Liver (tissue), 9 donors: Measurements from ENCODE around the gene CD276. TPM values are rescaled to one million over a fixed set of nuclear protein-coding genes. Genes with fewer than 3 reads are reported as not detected.

Experiments used
- DNase-seq: peaks from one replicate; pipeline ENCODE4 v3.0.0-alpha.2; 2017; ENCODE audit warnings: low spot score
- H3K27ac ChIP-seq, 2 donors: one replicate each; pipeline ENCODE4 v1.7.0; 2013; ENCODE audit warnings: inconsistent platforms in 2 of 2, low read length in 2 of 2, control low read depth in 1 of 2, low read depth in 1 of 2, mild to moderate bottlenecking in 1 of 2
- H3K27me3 ChIP-seq, 4 donors: one replicate each; pipeline versions ENCODE4 v1.6.1 to v1.7.0; 2013; ENCODE audit warnings: low read length in 3 of 4, inconsistent platforms in 1 of 4, mild to moderate bottlenecking in 1 of 4, moderate library complexity in 1 of 4; ENCODE audit not compliant: control insufficient read depth in 4 of 4, insufficient read depth in 4 of 4
- H3K36me3 ChIP-seq, 4 donors: one replicate each; pipeline versions ENCODE4 v1.6.1 to v1.7.0; 2013; ENCODE audit warnings: low read length in 3 of 4, mild to moderate bottlenecking in 3 of 4, low read depth in 1 of 4, moderate library complexity in 1 of 4; ENCODE audit not compliant: control insufficient read depth in 4 of 4, insufficient read depth in 3 of 4
- H3K4me1 ChIP-seq, 4 donors: one replicate each; pipeline versions ENCODE4 v1.6.1 to v1.7.0; 2013; ENCODE audit warnings: low read length in 3 of 4, mild to moderate bottlenecking in 3 of 4, moderate library complexity in 1 of 4; ENCODE audit not compliant: control insufficient read depth in 4 of 4, insufficient read depth in 4 of 4
- H3K4me3 ChIP-seq, 3 donors: one replicate each; pipeline versions ENCODE4 v1.6.1 to v1.7.0; 2013; ENCODE audit warnings: low read length in 3 of 3, control low read depth in 1 of 3, low read depth in 1 of 3, mild to moderate bottlenecking in 1 of 3
- H3K9ac ChIP-seq, 2 donors: one replicate each; pipeline ENCODE4 v1.7.0; 2013; ENCODE audit warnings: low read length in 2 of 2, mild to moderate bottlenecking in 2 of 2, moderate library complexity in 2 of 2, control low read depth in 1 of 2, low read depth in 1 of 2
- H3K9me3 ChIP-seq, 4 donors: one replicate each; pipeline versions ENCODE4 v1.6.1 to v1.7.0; 2013; ENCODE audit warnings: low read length in 3 of 4; ENCODE audit not compliant: control insufficient read depth in 4 of 4
- EGR1 ChIP-seq, 2 donors: IDR thresholded peaks; 2 replicates each; pipeline ENCODE4 v1.6.1; 2016 to 2018; ENCODE audit warnings: antibody characterized with exemption in 2 of 2, low read depth in 2 of 2
- FOXA1 ChIP-seq: IDR thresholded peaks from 2 replicates; pipeline ENCODE4 v1.6.1; 2016; ENCODE audit warnings: antibody characterized with exemption
- FOXA2 ChIP-seq: IDR thresholded peaks from 2 replicates; pipeline ENCODE4 v1.6.1; 2016; ENCODE audit warnings: antibody characterized with exemption
- GABPA ChIP-seq, 2 donors: IDR thresholded peaks in 1 of 2; conservative IDR thresholded peaks in 1 of 2; 2 replicates each; pipeline ENCODE4 v1.6.1; 2016; ENCODE audit warnings: antibody characterized with exemption in 2 of 2, mild to moderate bottlenecking in 1 of 2, moderate library complexity in 1 of 2
- HNF4A ChIP-seq, 2 donors: conservative IDR thresholded peaks; 2 replicates each; pipeline ENCODE4 v1.6.1; 2016; ENCODE audit warnings: antibody characterized with exemption in 2 of 2, mild to moderate bottlenecking in 2 of 2
- HNF4G ChIP-seq: IDR thresholded peaks from 2 replicates; pipeline ENCODE4 v1.6.1; 2016; ENCODE audit warnings: antibody characterized with exemption
- JUND ChIP-seq, 2 donors: IDR thresholded peaks; 2 replicates each; pipeline ENCODE4 v1.6.1; 2016; ENCODE audit warnings: antibody characterized with exemption in 2 of 2
- NR2F2 ChIP-seq: IDR thresholded peaks from 2 replicates; pipeline ENCODE4 v1.6.1; 2016; ENCODE audit warnings: antibody characterized with exemption
- RAD21 ChIP-seq, 2 donors: IDR thresholded peaks; 2 replicates each; pipeline ENCODE4 v1.6.1; 2016; ENCODE audit warnings: antibody characterized with exemption in 2 of 2, mild to moderate bottlenecking in 2 of 2
- RXRA ChIP-seq, 2 donors: IDR thresholded peaks; 2 replicates each; pipeline ENCODE4 v1.6.1; 2017 to 2018; ENCODE audit warnings: antibody characterized with exemption in 2 of 2, mild to moderate bottlenecking in 1 of 2
- SP1 ChIP-seq: IDR thresholded peaks from 2 replicates; pipeline ENCODE4 v1.6.1; 2018; ENCODE audit warnings: antibody characterized with exemption, mild to moderate bottlenecking
- TAF1 ChIP-seq: conservative IDR thresholded peaks from 2 replicates; pipeline ENCODE4 v1.6.1; 2016; ENCODE audit warnings: antibody characterized with exemption, mild to moderate bottlenecking
- YY1 ChIP-seq: IDR thresholded peaks from 2 replicates; pipeline ENCODE4 v1.6.1; 2016; ENCODE audit warnings: antibody characterized with exemption, mild to moderate bottlenecking
- WGBS: extraction: QIAGEN DNeasy Blood & Tissue Kit; methylation state at CpG from one replicate; pipeline ENCODE4 v1.1.7; 2013; 5-methylcytosine and 5-hydroxymethylcytosine counted together
- polyA plus RNA-seq, 2 donors: library from polyadenylated mRNA; stranded (reverse) in 1 of 2; unstranded in 1 of 2; fragments of 200-250 nt in 1 of 2; fragments of >200 nt in 1 of 2; fragmentation: Nextera tagmentation in 1 of 2; extraction: Ambion mirVana in 1 of 2; gene quantifications; one replicate each; pipeline versions ENCODE4 v1.2.1 to v1.2.3, GENCODE V29; 2013 to 2015
- total RNA-seq, 2 donors: library from RNA; depleted of rRNA; stranded (reverse); fragments of >200 nt; gene quantifications; one replicate each; pipeline ENCODE4 v1.2.3, GENCODE V29; 2014
- TF ChIP-seq, protein P1 (sequence below): fragments of 150-350 bp; IDR thresholded peaks from 2 replicates; pipeline ENCODE4 v1.5.1; 2017; ENCODE audit warnings: improper control_type of control experiment, low read depth, low read length; ENCODE audit not compliant: missing input control
- TF ChIP-seq, protein P2 (sequence below): IDR thresholded peaks from 2 replicates; pipeline ENCODE4 v1.6.1; 2016; ENCODE audit warnings: antibody characterized with exemption
- TF ChIP-seq, protein P3 (sequence below): IDR thresholded peaks from 2 replicates; pipeline ENCODE4 v1.6.1; 2016; ENCODE audit warnings: antibody characterized with exemption, mild to moderate bottlenecking
- TF ChIP-seq, protein P4 (sequence below): IDR thresholded peaks from 2 replicates; pipeline ENCODE4 v1.6.1; 2016; ENCODE audit warnings: antibody characterized with exemption
- TF ChIP-seq, protein P5 (sequence below): IDR thresholded peaks from 2 replicates; pipeline ENCODE4 v1.6.1; 2016; ENCODE audit warnings: antibody characterized with exemption
- donor health status: healthy.
- donor health status: healthy.
- donor health status: healthy.
- donor health status: healthy.
- donor health status: healthy.

Gene CD276
- total and polyA plus RNA-seq, 4 donors: 12.9 to 37.9 (median 25.1) TPM

DNA sequence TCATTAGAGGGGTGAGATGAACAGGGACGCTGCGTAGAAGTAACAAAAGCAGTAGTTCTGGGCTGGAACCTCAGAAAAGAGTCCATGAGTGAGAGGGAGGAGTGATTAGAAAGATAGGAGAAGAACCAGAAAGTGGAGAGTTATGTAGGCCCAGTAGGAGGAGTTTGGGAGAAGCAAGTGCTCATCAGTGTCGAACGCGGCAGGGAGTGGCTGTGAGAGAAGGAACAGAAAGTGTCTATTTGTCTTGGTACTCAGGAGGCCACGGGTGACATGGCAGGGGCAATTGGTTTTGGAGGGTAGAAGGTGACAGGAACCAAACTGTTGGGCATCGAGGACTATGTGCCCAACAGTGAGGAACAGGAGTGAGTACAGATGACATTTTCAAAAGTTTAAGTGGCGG lies 70.3 kb downstream of the CD276 start:
- TF ChIP-seq EGR1 (IDR thresholded peaks at IDR 0.05; ENCODE audit: low read depth in 2 of 2) (no peak), YY1 (no peak), SP1 (no peak), TAF1 (no peak), JUND (IDR thresholded peaks at IDR 0.05) (no peak), HNF4A (conservative IDR thresholded peaks at IDR 0.05) (no peak), RAD21 (IDR thresholded peaks at IDR 0.05) (no peak), RXRA (IDR thresholded peaks at IDR 0.05) (no peak), FOXA2 (no peak), FOXA1 (no peak), NR2F2 (no peak)
- TF ChIP-seq, protein P1, sequence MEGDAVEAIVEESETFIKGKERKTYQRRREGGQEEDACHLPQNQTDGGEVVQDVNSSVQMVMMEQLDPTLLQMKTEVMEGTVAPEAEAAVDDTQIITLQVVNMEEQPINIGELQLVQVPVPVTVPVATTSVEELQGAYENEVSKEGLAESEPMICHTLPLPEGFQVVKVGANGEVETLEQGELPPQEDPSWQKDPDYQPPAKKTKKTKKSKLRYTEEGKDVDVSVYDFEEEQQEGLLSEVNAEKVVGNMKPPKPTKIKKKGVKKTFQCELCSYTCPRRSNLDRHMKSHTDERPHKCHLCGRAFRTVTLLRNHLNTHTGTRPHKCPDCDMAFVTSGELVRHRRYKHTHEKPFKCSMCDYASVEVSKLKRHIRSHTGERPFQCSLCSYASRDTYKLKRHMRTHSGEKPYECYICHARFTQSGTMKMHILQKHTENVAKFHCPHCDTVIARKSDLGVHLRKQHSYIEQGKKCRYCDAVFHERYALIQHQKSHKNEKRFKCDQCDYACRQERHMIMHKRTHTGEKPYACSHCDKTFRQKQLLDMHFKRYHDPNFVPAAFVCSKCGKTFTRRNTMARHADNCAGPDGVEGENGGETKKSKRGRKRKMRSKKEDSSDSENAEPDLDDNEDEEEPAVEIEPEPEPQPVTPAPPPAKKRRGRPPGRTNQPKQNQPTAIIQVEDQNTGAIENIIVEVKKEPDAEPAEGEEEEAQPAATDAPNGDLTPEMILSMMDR: no peak
- TF ChIP-seq, protein P2, sequence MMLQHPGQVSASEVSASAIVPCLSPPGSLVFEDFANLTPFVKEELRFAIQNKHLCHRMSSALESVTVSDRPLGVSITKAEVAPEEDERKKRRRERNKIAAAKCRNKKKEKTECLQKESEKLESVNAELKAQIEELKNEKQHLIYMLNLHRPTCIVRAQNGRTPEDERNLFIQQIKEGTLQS: no peak
- TF ChIP-seq, protein P3, sequence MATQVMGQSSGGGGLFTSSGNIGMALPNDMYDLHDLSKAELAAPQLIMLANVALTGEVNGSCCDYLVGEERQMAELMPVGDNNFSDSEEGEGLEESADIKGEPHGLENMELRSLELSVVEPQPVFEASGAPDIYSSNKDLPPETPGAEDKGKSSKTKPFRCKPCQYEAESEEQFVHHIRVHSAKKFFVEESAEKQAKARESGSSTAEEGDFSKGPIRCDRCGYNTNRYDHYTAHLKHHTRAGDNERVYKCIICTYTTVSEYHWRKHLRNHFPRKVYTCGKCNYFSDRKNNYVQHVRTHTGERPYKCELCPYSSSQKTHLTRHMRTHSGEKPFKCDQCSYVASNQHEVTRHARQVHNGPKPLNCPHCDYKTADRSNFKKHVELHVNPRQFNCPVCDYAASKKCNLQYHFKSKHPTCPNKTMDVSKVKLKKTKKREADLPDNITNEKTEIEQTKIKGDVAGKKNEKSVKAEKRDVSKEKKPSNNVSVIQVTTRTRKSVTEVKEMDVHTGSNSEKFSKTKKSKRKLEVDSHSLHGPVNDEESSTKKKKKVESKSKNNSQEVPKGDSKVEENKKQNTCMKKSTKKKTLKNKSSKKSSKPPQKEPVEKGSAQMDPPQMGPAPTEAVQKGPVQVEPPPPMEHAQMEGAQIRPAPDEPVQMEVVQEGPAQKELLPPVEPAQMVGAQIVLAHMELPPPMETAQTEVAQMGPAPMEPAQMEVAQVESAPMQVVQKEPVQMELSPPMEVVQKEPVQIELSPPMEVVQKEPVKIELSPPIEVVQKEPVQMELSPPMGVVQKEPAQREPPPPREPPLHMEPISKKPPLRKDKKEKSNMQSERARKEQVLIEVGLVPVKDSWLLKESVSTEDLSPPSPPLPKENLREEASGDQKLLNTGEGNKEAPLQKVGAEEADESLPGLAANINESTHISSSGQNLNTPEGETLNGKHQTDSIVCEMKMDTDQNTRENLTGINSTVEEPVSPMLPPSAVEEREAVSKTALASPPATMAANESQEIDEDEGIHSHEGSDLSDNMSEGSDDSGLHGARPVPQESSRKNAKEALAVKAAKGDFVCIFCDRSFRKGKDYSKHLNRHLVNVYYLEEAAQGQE: no peak
- 79% methylated on average over 8 of the region's 8 CpGs for WGBS
- no peak overlapping the region for H3K9ac ChIP-seq
- H3K4me3 ChIP-seq: no peak overlapping the region
- no peak for DNase-seq
- peaks cover 4 to 9% (median 4%) of the 10 kb centered on the region in 4 donors for H3K4me1 ChIP-seq
- no peaks in the 10 kb centered on the region for H3K36me3 ChIP-seq
- no peak overlapping the region for H3K27ac ChIP-seq
- no peaks in the 10 kb centered on the region for H3K9me3 ChIP-seq
- peaks cover 0 to 7% (median 6%) of the 10 kb centered on the region in 4 donors for H3K27me3 ChIP-seq

DNA sequence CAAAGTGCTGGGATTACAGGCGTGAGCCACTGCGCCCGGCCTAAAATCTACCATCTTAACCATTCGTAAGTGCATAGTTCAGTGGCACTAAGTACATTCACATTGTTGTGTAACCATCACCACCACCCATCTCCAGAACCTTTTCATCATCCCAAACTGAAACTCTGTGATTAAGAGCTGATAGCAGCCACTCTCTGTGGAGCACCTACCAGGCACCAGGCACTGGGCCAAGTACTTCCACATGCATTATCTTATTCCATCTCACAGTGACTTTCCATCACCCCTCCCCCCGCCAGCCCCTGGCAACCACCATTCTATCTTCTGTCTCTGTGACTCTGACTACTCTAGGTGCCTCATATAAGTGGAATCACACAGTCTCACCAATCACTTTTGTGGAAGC lies 71.3 kb downstream of the CD276 start:
- WGBS: 85% methylated on average over 5 of the region's 5 CpGs
- Histone ChIP-seq H3K9me3 (no peaks in the 10 kb centered on the region), H3K9ac (no peak overlapping the region), H3K27ac (no peak overlapping the region), H3K4me3 (no peak overlapping the region), H3K4me1 (peaks cover 4 to 9% (median 4%) of the 10 kb centered on the region in 4 donors), H3K36me3 (no peaks in the 10 kb centered on the region), H3K27me3 (peaks cover 0 to 11% (median 6%) of the 10 kb centered on the region in 4 donors)
- no peak for DNase-seq
- no peak for TF ChIP-seq SP1
- TF ChIP-seq, protein P4, sequence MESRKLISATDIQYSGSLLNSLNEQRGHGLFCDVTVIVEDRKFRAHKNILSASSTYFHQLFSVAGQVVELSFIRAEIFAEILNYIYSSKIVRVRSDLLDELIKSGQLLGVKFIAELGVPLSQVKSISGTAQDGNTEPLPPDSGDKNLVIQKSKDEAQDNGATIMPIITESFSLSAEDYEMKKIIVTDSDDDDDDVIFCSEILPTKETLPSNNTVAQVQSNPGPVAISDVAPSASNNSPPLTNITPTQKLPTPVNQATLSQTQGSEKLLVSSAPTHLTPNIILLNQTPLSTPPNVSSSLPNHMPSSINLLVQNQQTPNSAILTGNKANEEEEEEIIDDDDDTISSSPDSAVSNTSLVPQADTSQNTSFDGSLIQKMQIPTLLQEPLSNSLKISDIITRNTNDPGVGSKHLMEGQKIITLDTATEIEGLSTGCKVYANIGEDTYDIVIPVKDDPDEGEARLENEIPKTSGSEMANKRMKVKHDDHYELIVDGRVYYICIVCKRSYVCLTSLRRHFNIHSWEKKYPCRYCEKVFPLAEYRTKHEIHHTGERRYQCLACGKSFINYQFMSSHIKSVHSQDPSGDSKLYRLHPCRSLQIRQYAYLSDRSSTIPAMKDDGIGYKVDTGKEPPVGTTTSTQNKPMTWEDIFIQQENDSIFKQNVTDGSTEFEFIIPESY: no peak
- TF ChIP-seq, protein P1: no peak
- TF ChIP-seq TAF1: no peak
- TF ChIP-seq, protein P3: no peak
- no peak for TF ChIP-seq JUND (IDR thresholded peaks at IDR 0.05)
- no peak for TF ChIP-seq FOXA2
- TF ChIP-seq GABPA (IDR thresholded peaks at IDR 0.05 in 1 of 2, conservative IDR thresholded peaks at IDR 0.05 in 1 of 2): no peak
- no peak for TF ChIP-seq NR2F2
- no peak for TF ChIP-seq RAD21 (IDR thresholded peaks at IDR 0.05)
- TF ChIP-seq YY1: no peak
- no peak for TF ChIP-seq RXRA (IDR thresholded peaks at IDR 0.05)
- TF ChIP-seq EGR1 (IDR thresholded peaks at IDR 0.05; ENCODE audit: low read depth in 2 of 2): no peak
- TF ChIP-seq HNF4A (conservative IDR thresholded peaks at IDR 0.05): no peak
- TF ChIP-seq, protein P5, sequence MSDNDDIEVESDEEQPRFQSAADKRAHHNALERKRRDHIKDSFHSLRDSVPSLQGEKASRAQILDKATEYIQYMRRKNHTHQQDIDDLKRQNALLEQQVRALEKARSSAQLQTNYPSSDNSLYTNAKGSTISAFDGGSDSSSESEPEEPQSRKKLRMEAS: no peak
- no peak for TF ChIP-seq FOXA1
- no peak for TF ChIP-seq HNF4G
